Fibroblast of the aortic adventitia (primary cell): ENCODE data around the gene PLEKHM1. TPM values are rescaled to one million over a fixed set of nuclear protein-coding genes. Genes with fewer than 3 reads are reported as not detected.

Source experiments
- DNase-seq: peaks from one replicate; pipeline ENCODE4 v3.0.0-alpha.2; 2010; ENCODE audit warnings: low read depth
- H3K4me3 ChIP-seq: 2 replicates; pipeline ENCODE4 v1.5.1; 2011; ENCODE audit warnings: low read depth, mild to moderate bottlenecking, control low read depth, low read length, moderate library complexity
- CTCF ChIP-seq: IDR thresholded peaks from 2 replicates; pipeline ENCODE4 v1.5.1; 2011; ENCODE audit warnings: mild to moderate bottlenecking, low read length, control low read depth, inconsistent platforms; ENCODE audit not compliant: insufficient read depth
- small RNA-seq: library from RNA; depleted of rRNA; stranded (forward); fragments of <200 nt; gene quantifications from one replicate; pipeline ENCODE3, GENCODE V24; 2012
- total RNA-seq: library from RNA; depleted of rRNA; stranded (reverse); fragments of >200 nt; gene quantifications from 2 replicates; pipeline ENCODE4 v1.2.3, GENCODE V29; 2012; ENCODE audit warnings: low replicate concordance

The PLEKHM1 gene
- total RNA-seq, 1 donor: 27.6 TPM

- no peak for TF ChIP-seq CTCF
- DNase-seq: peak; percentile 17
- no peak overlapping the region for H3K4me3 ChIP-seq
These were observed 104.3 kb downstream of the PLEKHM1 start for GRCh38 chr17:45386178-45386577.

Small RNAs within 50 kb of the gene (small RNA-seq; reads per million reads assigned to genes)
- not detected for gene RF00017

Other genes with a start within 250 kb of the PLEKHM1 start
- gene SPATA32, start 228.6 kb downstream of the PLEKHM1 start, total RNA-seq: not detected in 2 replicates
- 1.6 and 3.3 TPM in 2 replicates for gene MAP3K14, start 173.7 kb downstream of the PLEKHM1 start, total RNA-seq
- gene ARHGAP27, start 57.9 kb downstream of the PLEKHM1 start, total RNA-seq: 2.3 and 5.2 TPM in 2 replicates